Epidermal melanocyte (primary cell): Measurements from ENCODE around the gene KRT81.
A peak's percentile ranks its signal among the peaks of the same experiment; 100 is the strongest.
"Not testable (repeated sequence)": the region's sequence is repeated elsewhere in the genome, so short reads cannot be mapped to it uniquely, and the experiment has no call there.

Source experiments
- DNase-seq: peaks from one replicate; pipeline ENCODE4 v3.0.0; 2011; ENCODE audit warnings: low spot score; ENCODE audit not compliant: insufficient read length

KRT81 gene

DNA sequence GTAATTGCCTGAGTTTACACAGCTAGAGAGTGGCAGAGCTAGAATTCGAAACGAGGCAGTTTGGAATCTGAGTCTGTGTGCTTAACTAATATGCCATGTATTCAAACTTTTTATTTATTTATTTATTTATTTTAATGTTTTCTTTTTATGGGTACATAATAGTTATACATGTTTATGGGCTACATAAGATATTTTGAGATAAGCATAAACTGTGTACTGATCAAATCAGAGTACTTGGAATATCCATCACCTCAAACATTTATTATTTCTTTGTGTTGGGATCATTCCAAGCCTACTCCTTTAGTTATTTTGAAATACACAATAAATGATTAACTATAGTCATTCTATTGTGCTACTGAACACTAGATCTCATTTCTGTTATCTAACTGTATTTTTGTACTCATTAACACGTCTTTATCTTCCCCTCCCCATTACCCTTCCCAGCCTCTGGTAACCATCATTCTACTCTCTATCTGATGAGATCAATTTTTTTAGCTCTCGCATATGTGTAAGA lies 7.4 kb upstream of the KRT81 start:
- DNase-seq: no peak

DNA sequence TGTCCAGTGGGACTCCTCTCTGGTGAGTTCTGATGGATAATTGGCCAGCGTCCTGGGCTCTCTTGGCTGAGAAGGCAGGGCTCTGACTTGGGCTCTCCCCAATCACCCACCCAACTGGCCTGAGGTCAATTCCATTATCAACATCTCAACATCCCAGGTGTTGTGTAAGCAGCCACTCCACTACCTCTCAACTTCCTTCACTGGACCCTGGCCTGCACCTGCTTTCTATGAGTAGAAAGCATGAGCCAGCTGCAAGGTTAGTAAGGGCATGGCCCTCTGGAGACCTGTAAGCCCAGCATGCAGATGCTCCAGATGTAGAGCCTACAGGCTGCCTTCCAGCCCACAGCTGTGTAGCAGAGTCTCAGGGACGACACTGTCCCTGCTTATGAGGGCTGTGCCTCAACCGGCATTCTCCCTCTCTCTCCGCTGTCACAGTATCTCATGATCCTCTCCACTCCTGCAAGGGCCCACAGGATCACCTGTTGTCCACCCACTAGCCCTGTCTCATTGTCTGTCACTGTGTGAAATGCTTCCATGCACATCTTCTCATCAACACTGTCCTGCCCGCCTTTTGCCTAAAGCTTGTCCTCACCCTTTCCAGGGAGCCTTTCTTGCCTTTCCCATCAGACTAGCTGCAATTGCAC lies 5.4 kb upstream of the KRT81 start:
- DNase-seq: no peak

DNA sequence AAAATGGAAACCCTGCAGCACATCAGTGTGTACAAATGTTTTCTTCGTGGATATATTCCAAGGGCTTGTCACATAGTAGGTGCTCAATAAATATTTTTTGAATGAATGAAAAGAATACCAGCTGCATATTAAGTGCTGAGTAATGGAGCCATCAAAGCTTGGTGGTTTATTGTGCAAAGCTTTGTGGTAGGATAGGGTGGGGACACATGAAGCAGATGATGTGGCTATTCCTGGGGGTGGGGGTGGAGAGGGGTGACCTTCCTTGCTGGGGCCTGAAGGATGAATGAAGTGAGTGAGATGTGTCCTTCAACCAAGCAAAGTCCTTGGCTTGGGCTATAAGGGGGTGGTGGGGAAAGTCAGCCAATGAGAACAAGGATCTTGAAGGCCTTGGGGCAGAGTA lies 4.3 kb upstream of the KRT81 start:
- DNase-seq: no peak

DNA sequence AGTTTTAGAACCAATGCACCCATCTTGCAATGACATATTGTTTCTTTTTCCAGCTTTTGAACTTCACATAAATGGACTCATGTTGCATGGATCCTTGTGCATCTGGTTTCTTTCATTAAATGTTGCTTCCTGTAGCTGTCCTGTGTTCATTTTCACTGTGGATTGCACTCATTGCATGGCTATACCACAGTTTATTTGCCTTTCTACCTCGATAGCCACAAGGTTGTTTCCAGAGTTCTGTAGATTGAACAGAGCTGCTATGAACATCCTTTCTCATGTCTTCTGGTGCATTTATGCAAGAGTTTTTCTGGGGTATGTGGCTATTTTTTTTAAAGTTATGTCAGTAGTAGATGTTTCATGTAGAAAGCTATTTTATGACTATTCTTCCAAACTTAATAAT lies 3.5 kb upstream of the KRT81 start:
- DNase-seq: no peak

DNA sequence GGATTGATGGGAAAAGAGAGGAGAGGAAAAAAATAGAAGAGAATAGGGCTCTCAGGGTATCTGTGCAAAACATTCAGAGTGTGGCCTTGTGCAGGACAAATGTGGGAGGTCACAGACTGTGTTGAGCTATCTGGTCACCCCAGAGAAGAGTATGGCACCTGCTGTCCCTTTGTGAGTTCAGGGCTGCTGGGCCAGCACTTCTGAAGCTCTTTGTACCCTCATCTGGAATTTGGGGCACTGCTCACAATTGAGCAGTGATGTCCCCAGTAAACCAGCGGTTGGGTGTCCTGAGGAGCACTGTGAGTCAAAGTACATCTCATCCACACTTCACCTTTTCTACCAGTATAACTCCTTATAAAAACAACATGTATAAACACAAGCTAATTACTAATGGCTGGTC lies 2.6 kb upstream of the KRT81 start:
- DNase-seq: no peak

DNA sequence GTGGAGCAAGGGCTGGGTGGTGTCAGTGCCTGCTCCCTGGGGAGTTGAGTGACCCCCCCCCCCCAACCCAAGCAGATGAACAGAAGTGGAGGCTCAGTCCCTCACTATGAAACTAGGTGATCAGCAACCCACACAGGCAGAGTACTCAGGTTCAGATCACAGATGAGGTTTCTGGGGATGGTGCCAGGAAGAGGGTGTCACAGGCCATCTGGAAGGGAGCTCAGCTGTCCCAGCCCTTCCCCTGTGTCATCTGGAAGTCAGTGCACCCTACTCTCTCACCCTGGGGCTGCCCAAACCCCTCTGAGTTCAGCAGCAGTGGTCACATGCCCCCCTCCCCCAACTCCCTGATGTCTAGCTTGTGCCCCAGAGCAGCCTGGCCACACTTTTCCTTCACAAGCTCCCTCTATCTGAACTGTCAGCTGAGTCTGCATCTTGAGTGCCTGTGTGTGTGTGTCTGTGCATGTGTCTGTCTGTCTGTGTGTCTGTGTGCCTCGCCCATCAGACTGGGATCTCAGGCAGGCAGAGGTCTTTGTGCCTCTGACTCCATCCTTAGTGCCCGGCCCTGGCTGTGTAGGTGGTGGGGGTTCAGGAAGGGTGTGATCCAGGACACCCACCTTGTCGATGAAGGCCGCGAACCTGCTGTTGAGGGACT lies 725 bp downstream of the KRT81 start:
- not testable (repeated sequence) for DNase-seq

DNA sequence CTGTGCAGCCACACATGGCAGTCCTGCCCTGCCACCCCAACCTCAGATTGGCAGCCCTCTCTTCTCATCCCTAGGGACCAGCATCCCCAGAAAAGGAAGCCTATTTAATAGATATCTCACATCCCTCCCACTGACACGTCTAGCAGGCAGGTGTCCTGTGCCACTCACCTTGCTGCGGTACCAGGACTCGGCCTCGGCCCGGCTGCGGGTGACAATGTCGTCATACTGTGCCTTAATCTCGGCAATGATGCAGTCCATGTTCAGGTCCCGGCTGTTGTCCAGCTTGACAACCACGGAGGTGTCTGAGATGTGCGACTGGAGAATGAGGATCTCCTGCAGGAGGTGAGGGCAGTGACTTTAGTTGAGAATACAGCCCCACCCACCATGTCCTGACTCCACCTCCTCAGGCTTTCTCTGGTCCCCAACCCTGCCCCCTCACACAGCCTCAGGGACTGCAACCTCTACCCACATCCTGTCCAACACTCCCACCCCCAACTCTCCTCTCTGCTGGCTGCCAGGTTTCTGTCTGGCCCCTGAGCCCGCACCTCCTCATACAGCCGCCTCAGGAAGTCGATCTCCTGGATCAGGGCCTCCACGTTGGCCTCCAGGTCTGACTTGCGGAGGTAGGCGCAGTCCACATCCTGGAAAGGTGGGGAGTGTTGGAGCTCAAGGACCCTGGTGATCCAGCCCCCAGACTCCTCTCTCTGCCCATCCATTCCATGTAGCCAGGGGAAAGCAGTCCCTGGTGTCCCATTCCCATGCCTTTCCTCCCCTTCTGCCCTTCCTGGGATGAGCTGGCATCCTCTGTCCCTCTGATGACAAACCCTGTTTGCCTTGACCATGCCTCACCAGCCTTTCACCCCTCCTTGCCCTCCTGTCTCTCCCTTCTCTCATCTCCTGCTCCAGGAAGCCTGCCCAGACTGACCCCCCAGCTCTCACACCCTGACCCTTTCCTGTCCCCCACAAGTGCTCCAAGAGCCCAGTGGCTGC lies 3.2 kb downstream of the KRT81 start:
- DNase-seq: not testable (repeated sequence)

DNA sequence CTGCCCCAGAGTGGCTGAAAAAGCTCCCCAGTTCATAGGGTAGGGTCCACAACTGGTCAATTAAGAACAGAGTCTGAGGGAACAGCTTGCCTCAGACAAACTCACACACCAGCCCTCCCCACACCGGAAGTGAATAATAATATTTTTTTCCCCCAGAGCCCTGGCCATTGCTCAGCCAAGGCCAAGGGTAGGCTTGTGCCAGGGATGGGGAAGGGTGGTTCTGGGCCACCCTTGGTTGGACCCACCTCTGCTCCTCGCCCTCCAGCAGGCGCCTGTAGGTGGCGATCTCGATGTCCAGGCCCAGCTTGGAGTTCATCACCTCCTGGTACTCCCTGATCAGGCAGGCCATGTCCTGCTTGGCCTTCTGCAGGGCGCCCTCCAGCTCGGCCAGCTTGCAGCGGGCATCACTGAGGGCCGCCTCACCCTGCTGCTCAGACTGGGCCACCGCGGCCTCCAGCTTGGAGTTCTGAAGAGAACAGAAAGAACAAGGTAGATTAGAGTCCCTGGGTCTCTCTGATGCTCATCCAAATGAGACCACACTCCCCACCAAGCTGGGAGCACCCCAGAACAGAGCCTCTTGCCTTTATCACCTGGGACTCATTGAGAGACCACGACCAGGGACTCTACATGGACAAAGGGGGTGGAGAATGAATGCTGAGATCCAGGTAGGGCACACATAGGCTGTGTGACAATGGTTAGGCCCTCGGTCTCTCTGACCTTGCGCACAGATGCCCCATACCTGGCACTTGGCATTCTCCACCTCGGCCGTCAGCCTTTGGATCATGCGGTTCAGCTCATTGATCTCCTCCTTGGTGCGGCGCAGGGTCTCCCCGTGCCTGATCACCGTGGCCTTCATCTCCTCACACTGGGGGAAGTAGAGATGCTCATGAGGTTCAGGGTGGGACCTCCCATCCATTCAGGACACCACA lies 4.2 kb downstream of the KRT81 start:
- not testable (repeated sequence) for DNase-seq

DNA sequence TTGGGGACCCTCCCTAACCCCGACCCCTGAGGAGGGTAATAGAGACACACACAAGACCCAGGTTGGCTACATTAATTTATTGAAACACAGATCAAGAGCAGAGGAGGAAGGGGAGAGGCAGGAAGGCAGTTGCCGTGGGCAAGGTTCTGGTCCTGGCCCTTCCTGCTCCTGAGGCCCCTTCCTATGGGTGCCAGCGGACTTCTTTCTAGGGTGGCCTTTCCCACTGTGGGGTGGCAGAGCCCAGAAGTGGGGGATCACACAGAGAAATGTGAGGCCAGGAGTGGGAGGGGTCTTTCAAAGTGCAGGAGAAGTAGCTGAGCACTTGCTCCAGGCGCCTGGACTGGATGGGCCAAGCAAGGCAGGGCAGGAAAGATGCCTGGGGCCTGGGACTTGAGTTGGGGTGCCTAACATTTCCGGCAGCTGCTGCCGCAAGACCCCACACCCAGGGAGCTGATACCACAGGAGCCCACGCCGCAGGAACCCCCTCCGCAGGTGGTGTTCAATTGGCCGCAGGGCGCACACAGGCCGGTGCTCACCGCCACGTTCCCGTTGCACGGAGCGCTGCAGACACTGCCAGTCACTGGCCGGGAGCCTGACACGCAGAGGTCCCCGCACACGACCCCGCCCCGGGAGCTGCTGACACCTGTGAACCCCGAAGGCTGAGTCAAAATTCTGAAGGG lies 5.3 kb downstream of the KRT81 start:
- DNase-seq: no peak

DNA sequence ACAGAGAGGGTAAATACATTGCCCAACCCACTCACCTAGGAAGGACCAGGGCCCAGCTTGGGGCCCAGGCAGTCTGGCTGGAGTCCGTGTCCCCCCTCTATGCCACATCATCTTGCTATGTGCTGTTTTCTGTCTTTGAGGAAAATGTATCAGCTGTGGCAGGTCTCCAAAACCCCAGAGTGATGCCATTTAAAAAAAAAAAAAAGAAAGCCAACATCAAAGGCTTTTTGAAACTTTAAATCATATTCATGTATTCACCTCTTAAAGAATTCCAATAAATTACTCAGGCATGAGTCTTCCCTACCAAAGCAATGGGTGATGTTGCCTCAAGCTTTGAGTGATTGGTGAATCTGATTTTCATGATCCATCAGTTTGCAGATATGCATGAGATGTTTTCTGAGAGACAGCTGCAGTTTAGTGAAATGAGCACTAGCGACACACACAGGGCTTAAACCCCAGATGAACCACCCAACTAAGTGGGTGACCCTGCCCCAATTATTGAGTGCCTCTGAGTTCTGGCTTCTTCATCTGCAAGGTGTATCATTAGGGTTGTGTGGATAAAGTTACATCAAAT lies 6.1 kb downstream of the KRT81 start:
- no peak for DNase-seq

DNA sequence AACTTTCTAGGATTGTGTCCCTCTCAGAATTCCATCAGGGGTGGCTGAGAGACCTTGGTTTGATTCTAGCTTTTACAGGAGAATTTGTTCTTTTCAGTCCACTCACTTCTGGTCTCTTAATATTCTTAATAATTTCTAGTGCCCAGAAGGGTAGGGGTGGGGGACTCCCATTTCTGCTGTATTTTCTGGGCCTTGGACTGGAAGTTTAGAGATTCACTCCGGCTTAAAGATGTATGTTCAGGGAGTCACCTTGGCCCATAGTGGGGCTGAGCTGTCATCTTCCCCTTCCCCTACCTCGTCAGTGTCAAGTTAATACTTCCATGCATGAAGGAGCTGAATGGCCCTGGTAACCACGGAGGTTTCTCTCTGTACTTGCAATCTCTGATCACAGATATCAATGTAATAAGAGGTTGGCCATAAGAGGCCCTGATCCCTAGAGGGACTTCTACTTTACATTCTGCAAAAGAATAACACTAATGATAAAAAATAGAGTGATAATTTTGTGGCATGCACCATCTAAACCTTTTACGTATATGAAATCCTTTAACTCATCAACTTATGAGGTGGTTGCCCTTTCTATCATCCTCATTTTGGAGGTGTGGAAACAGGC lies 6.7 kb downstream of the KRT81 start:
- DNase-seq: no peak

DNA sequence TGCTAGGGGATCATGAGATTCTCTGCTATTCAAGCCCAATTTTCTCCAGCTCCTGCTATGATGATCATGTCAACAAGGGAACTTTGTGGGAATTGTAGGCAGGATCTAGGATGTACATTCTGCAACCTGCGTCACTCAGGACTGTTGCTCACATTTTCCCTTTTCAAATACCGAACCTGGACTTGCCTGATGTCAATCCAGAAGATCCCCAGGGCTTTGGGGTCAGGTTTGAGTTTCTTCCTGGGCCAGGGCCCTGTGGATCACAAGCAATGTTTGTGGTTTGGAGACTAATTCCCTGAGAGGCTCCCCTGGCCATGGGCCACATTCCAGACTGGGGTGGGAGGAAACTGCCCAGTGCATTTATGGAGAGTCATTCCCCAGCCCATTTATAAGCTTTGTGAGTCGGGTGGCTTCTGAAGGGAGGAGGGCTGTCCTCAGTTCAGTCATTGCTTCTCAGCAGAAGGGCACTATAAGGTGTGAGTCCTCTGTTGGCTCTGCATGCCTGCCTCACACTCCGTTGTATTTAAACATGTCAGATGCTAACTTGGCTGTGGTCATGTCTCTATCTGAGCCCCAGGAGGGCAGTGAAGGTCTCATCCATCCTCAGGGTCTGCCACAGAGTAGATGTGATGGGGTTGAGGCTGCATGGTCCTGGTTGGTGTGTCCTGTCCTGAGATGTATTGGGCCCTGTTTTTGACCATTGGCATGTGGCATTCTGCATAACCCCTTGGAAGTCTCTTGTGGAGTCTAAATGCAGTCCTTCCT lies 10.4 kb downstream of the KRT81 start:
- peak; percentile 64 for DNase-seq

DNA sequence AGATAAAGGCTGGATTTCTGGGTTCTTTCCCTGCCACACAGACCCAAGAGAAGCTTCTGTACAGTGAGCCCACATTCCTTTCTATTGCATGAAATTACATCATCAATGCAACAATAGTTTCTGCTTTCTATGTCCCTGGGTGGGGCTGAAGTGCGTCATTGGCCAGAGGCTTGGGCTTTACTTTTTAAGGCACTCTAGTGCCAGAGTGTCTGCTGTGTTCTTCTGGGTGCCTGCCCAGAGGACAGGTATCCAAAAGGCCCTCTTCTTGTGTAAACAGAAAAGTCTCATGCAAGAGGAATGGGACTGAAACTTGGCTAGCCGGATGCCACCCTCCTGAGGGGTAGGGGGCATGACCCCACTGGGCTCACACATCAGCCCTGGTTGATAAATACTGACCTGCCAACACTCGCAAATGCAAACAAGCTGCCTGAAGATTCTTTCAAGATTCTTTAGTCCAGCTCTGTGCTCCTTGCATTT lies 11.0 kb downstream of the KRT81 start:
- no peak for DNase-seq

DNA sequence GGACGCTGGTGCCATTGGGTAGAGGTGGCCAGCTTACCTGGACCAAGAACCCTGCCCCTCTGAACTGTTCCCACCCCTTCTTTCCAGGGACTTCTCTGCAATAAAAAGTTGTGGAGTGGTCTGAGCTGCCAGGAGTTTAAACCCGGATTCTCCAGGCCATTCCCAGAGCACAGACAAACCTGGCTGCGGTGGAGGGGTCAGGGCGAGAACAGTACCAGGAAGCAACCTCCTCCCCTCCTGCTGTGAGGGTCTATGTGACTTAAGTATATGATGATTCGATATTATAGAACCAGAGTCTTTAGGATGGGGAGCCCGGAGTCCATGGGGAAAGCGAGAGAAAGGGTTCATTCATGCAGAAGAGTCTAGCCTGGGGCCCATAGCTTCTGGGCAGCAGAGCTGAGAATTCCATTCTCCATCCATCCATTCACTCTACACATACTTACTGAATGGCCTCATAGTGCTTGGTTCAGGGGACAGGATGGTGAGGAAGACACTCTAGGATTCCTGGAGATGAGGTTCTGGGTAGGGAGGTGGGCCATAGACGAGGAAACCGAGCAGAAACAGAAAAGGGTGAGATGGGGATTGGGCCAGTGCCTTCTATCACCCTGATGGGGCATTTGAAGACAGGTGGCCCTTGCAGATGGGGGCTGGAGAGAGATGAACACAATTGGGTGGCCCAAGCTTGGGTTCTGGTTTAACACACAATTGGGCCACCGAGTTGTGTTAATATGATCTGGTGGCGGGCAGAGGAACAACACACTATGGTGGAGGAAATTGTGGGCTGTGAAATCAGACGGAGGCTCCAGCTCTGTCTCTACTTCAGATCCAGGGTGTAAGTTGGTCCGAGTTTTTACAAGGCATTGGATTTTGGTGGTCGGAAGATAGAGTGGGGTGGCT lies 11.7 kb downstream of the KRT81 start:
- no peak for DNase-seq

DNA sequence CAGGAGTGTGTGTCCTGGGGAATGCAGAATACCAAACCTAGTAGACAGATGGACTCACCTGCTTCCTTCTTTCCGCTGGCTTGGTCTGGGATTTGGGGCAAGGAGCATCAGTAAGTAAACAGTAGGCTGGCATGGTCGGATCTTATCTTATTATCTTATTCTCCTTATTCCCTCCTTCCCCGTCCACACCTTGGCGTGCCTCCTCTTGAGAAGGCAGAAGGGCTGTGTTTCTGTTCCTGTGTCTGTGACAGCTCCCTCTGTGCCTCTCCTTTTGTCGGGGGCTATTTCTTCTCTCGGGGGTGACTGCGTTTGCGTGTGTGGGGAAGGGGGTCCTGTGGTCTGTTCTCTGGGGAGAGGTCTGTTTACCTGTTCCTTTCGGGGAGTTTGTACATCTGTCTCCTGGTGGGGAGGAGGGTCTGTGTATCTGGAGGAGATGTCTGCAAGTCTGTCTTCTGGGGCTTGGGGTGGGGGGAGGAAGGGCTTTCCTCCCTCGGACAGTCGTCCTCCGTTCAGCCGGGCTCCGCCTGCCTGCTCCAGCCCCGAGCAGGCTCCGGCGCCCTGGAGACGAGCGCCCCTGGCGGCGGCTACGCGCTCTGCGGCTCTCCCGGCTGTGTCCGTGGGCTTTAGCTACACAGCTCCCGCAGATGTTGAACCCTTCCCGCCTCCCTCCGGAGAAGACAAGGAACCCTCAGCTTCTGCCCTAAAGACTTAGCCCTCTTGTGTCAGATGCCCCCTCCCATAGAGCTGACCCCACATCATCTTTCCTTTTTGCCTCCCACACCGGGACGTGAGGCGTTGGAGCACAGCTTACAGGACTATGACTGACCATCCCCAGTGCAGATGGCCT lies 12.5 kb downstream of the KRT81 start:
- DNase-seq: peak; percentile 74

DNA sequence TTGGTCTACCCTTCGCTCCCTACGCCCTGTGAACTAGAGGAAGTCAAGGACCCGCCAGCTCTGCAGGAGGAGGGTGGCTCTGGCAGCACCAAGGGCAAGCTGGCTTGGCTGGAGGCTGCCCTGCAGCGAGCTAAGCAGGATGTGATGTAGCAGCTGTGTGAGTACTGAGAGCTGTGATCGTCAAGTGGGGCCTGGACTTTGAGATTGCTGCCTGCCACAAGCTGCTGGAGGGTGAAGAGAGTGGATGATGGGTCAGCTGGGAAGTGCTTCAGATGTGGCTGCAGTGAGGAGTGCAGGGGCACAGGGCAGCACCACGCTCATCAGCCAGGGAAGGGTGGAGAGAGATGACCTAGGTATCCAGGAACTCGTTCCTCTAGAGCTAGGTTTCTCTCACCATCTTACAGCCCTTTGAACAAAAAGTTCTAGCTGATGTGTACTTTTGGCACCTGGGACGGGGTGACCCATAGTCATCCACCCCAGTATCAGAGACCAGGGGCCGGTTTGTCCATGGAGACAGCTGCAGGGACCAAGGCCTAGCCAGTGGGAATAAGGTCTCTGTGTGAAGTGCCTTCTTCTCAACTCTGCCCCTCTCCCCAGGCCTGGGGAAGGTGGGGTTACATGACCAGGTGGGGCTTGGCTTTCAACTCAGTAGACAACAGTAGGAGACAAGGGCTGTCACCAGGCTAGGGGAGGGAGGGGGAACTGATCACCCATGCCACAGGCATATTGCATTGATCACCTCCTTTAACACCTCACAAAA lies 13.7 kb downstream of the KRT81 start:
- no peak for DNase-seq
